HPDE6-E6E7 (cell line): ENCODE measurements around the gene RPS6KC1.

Experiments
- DNase-seq: peaks from one replicate; pipeline ENCODE4 v3.0.0; 2011; ENCODE audit warnings: missing footprints; ENCODE audit errors: extremely low spot score

RPS6KC1 gene

GRCh38 chr1:213221209-213221608 lies 170.2 kb downstream of the RPS6KC1 start:
- DNase-seq = no peak

GRCh38 chr1:213227458-213227857 lies 176.4 kb downstream of the RPS6KC1 start:
- no peak for DNase-seq

- DNase-seq = no peak
These were observed 180.8 kb downstream of the RPS6KC1 start for GRCh38 chr1:213231795-213232231.

- no peak for DNase-seq
These were observed 191.8 kb downstream of the RPS6KC1 start for GRCh38 chr1:213242883-213243282.

GRCh38 chr1:213244664-213245091 lies 193.6 kb downstream of the RPS6KC1 start:
- DNase-seq = peak; percentile 9

- no peak for DNase-seq
These were observed 194.3 kb downstream of the RPS6KC1 start for GRCh38 chr1:213245260-213245910.

- DNase-seq = no peak
These were observed 196.0 kb downstream of the RPS6KC1 start for GRCh38 chr1:213247038-213247437.

- DNase-seq = no peak
These were observed 198.4 kb downstream of the RPS6KC1 start for GRCh38 chr1:213249395-213249794.

- DNase-seq = no peak
These were observed 199.0 kb downstream of the RPS6KC1 start for GRCh38 chr1:213250041-213250440.

- DNase-seq = no peak
These were observed 199.4 kb downstream of the RPS6KC1 start for GRCh38 chr1:213250446-213250845.

GRCh38 chr1:213251972-213252371 lies 200.9 kb downstream of the RPS6KC1 start:
- no peak for DNase-seq

GRCh38 chr1:213256438-213257087 lies 205.5 kb downstream of the RPS6KC1 start:
- no peak for DNase-seq

- no peak for DNase-seq
These were observed 209.5 kb downstream of the RPS6KC1 start for GRCh38 chr1:213260311-213261075.

- no peak for DNase-seq
These were observed 213.5 kb downstream of the RPS6KC1 start for GRCh38 chr1:213264531-213264930.

- no peak for DNase-seq
These were observed 216.1 kb downstream of the RPS6KC1 start for GRCh38 chr1:213266983-213267772.

GRCh38 chr1:213268221-213268620 lies 217.2 kb downstream of the RPS6KC1 start:
- no peak for DNase-seq

- DNase-seq = no peak
These were observed 218.8 kb downstream of the RPS6KC1 start for GRCh38 chr1:213269829-213270228.

GRCh38 chr1:213273546-213273945 lies 222.5 kb downstream of the RPS6KC1 start:
- DNase-seq = no peak

GRCh38 chr1:213274140-213274539 lies 223.1 kb downstream of the RPS6KC1 start:
- DNase-seq = no peak

GRCh38 chr1:213275293-213275692 lies 224.3 kb downstream of the RPS6KC1 start:
- no peak for DNase-seq

- no peak for DNase-seq
These were observed 225.2 kb downstream of the RPS6KC1 start for GRCh38 chr1:213276236-213276635.

- DNase-seq = no peak
These were observed 226.0 kb downstream of the RPS6KC1 start for GRCh38 chr1:213277036-213277435.
